GM10847 (cell line): ENCODE data around the gene KRTCAP3.

Experiments
- POLR2A ChIP-seq: IDR thresholded peaks from 2 replicates; pipeline ENCODE4 v1.6.1; 2011; ENCODE audit not compliant: insufficient read length; ENCODE audit errors: extremely low read depth

Gene KRTCAP3

DNA sequence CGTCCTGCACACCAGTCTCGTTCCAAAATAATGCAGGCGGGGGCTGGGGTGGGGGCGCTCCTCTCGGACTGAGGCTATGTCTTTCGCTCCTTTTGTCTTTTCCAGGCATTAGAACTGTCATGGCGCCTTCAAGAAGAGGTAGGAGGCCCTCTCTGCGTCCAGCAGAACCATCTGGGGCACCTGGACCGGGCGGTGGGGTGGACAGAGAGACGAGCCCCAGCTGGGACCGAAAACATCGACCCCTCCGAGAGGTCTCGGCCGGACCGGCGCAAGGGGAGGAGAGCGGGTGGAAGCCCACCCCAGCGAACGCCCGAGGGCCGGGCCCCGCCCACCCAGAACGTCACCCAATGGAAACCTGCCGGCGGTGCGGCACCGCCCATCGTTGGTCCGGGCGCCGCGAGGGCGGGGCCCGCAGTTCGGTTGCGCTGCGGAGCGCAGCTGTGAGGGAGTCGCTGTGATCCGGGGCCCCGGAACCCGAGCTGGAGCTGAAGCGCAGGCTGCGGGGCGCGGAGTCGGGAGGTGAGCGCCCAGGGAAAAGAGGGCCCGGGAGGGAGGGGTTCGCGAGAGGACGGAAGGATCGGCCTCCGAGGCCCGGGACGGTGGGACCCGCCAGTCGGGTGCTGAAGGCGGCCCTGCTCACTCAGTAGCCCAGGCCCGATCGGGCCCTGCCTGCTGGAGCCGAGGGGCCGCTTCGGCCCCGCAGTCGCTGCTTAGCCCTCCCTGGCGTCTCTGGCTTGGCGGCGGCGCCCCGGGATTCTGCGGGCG lies 13.8 kb upstream of the KRTCAP3 start, which contains the start of gene NRBP1:
Gene NRBP1, plus strand, starts transcription at position 419 of the 765 bp plus-strand sequence. CDS start 4,643 bp downstream, outside the sequence.
- TF ChIP-seq POLR2A, result peak; percentile 89

DNA sequence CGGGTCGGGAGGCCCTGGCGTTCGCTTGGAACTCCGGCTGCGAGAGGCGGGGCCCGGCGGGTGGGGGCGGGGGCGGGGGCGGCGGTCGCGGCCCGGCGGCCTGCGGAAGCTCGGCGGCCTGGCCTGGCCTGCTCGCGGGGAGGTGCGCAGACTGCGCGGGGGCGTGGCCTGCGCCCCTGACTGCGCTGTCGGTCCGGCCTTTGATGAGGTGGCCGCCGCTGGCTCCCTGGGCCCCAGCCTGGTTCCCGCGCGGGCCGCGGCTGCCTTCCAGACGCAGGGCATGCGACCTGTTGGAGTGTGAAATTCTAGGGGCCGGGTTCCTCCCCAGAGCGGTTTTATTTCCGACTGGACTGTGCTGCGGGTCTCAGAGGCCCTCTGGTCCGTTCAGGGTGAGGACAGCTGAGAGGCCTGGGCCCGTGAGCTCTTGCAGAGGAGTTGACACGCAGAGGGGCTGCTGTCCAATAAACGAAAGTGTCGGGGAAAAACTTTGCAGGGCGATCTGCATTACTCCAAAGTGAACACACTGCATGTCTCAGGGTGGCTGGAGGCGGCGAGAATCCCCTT lies 13.1 kb upstream of the KRTCAP3 start:
- peak; percentile 77 for TF ChIP-seq POLR2A

DNA sequence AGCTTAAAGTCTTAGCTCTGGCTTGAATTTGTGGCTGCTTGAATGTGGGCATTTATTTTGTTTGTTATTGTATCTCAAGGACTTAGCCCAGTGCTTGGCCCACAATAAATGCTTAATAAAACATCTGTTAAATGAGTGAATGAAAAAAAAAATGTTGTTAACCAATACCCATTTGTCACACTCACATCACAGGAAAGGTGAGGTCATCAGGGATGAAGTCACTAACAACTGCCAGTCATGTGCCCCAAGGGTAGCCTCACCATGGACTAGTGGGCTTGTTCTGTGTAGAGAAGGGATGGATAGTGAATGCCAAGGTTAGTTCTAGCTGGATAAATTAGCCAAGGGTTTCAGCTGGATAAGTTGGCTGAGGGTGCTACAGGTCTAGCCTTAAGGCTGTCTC lies 10.8 kb upstream of the KRTCAP3 start:
- TF ChIP-seq POLR2A, result no peak

DNA sequence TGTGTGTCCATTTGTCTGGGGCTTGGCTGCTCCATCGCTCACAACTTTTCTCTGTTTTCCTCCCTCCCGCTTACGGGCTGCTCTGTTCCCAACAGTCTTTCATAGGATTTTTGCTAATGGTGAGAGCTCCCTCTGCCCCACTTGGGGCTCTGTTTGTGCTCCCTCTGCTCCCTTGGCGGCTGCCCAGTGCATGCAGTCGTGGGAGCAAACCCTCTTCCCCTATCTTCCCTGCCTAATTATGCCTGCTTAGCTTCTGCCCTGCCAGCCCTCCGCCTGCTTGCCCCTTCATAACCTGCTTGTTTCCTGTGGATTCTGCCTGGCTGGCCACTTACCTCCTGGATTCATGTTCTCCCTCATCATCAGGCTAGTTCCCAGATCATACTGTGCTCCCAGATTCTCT lies 6.6 kb upstream of the KRTCAP3 start:
- TF ChIP-seq POLR2A, result no peak

DNA sequence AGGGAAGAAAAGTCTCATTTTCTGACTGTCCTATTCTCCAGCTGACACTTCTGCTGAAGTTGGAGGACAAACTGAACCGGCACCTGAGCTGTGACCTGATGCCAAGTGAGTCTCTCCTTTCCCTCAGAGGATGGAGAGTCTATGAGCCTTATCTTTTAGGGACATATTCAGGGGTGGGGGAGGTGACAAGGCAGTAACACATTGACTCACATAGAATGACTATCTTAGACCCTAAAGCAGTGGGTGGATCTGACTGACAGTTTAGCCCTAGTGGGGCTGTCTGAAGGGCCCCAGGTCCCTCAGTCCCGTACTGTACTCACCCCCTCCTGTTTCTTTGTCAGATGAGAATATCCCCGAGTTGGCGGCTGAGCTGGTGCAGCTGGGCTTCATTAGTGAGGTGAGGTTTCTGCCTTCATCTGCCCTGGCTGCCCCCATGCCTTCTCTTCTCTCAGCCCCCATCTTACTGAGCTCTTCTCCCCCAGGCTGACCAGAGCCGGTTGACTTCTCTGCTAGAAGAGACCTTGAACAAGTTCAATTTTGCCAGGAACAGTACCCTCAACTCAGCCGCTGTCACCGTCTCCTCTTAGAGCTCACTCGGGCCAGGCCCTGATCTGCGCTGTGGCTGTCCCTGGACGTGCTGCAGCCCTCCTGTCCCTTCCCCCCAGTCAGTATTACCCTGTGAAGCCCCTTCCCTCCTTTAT lies 805 bp upstream of the KRTCAP3 start:
- TF ChIP-seq POLR2A, result no peak

DNA sequence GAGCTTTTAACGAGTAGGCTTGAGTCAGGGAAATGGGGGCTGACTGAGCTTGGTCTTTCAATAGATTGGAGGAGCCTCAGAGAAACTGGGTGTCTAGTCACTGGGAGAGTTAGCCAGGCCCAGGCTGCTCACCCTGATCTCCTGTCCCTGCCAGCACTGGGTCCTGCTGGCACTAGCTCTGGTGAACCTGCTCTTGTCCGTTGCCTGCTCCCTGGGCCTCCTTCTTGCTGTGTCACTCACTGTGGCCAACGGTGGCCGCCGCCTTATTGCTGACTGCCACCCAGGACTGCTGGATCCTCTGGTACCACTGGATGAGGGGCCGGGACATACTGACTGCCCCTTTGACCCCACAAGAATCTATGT lies 720 bp downstream of the KRTCAP3 start:
- TF ChIP-seq POLR2A, result no peak

DNA sequence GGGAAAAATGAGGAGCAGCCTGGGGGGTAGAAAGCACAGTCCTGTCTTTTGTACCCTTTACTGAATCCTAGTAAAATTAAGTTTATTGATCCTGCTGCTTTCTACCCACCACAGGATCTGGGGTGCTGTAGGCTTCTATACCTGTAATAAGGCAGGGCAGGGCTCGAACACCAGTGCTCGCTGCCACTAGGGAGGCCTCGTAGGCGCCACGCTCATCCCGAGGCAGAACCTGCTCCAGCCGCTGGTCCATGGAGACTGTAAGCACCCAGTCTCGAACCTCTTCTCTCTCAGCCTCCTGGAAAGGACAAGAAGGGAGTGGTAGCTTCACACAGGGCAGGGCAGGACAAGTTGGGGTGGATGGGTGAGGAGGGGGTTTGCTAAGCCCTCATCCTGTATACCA lies 3.0 kb downstream of the KRTCAP3 start:
- no peak for TF ChIP-seq POLR2A

DNA sequence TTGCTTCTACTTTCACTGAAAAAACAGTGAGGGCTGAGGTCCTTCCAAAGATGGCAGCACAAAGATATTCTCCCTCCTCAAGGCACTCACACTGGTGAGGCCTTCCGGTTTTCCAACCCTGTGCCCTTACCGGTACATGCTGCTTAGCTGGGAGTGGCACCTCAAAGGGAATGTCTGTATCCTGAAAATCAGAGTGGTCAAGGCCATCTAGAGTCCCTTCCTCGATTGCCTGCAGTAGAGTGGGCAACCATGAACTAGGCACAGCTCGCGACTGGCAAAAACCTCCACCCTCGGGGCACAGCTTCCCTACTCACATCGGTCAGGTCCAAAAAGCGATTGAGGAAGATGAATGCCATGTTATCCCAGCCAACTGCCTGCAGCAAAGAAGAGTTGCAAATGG lies 3.4 kb downstream of the KRTCAP3 start:
- TF ChIP-seq POLR2A, result no peak

DNA sequence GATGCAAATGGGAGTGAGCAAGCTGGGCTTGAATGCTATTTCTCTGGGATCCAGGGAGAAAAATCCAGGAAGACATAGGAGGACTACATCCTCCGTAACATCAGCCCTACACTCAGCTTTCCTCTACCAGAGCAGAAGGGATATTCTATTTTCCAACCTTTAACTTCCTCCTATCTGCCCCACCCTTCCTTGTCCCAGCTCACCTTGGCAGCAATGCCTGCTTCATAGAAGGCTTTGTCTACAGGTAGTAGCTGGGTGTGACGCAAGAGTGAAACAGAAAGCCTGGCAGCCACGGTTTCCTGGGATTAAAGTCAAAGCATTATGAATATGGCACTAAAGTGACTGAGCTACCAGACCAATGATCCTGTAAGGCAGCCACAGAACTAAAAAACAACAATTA lies 3.9 kb downstream of the KRTCAP3 start:
- TF ChIP-seq POLR2A, result no peak

DNA sequence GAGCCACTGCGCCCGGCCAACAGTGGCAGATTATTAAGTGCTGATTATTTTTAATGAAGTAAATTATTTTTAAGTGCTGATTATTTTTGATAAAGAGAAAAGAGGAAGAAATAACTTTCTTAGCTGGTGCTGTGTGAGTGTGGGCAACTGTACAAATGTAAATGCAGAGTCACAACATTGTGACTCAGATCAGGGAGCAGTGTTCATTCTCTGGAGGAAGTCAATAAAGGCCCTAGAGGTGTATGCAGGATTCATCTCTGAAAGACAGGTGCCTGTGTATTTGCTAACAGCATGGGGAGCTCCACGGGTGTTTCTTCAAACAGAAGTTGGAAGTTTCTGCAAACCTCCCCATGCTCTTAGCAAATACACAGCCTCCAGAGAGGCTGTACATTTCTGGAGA lies 6.2 kb downstream of the KRTCAP3 start:
- TF ChIP-seq POLR2A, result no peak

DNA sequence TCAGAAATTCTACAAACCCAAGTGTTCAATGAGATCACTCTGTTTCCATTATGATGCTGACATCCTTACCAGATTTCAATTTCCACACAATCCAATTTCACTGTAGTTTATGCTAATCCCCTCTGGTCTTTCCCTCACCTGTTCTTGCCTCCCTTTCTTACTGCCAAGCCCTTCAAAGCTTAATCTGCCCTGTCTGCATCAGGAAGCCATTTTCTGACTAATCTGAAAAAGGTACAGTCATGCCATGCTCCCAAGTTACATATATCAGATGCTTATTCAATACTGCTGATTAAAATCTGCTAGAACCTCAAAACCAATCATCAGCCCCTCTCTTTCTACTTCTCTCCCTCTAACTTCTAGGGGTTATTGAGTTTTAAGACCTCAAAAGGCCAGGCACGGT lies 8.9 kb downstream of the KRTCAP3 start:
- TF ChIP-seq POLR2A, result no peak

DNA sequence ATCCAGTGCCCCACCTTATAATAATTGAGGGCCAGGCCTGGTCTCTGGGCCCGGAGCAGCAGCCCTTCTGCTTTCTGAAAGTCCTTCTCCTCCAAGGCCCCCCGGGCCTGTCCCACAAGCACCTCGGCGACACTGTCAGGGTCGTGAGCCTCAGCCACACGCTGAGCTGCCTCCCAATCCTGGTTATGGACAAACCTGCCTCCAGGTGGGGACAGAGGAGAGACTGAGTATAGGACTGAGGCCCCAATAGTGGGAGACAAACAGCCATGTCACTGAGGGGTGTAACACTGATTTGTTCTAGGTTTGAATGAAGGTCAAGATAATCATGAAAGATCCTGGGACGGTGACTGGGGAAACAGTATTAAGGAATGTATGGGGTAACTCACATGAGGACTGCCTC lies 11.8 kb downstream of the KRTCAP3 start:
- TF ChIP-seq POLR2A, result no peak

DNA sequence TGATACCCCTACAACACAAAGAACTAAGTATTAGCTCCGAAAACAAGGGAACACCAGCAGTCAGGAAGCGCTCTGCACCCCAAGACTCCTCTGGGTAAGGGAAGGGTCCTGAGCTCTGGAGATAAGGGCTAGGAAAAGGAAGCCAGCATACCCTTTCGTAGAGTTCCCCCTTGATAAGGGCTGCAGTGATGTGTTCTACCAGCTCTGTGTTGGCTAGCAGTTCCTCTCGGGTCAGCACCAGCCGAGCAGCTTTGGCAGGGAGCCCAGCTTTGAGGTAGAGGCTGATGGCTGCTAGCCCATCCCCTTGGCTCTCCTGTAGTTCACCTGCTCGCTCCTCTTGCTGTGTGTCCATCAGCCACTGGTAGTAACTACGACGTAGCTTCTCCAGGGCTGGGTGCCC lies 18.9 kb downstream of the KRTCAP3 start:
- TF ChIP-seq POLR2A, result no peak

DNA sequence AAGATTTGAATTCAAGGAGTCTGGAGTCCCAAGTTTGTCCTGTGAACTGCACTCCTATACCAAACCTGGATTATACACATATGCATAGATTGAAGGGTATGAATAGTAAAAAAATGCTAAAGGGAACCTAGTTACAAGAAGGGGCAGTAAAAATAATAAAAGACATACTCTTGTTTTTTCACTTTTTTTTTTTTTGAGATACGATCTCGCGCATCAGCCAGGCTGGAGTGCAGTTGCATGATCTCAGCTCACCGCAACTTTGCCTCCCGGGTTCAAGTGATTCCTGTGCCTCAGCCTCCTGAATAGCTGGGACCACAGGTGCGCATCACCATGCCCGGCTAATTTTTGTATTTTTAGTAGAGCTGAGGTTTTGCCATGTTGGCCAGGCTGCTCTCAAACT lies 22.3 kb downstream of the KRTCAP3 start:
- no peak for TF ChIP-seq POLR2A

DNA sequence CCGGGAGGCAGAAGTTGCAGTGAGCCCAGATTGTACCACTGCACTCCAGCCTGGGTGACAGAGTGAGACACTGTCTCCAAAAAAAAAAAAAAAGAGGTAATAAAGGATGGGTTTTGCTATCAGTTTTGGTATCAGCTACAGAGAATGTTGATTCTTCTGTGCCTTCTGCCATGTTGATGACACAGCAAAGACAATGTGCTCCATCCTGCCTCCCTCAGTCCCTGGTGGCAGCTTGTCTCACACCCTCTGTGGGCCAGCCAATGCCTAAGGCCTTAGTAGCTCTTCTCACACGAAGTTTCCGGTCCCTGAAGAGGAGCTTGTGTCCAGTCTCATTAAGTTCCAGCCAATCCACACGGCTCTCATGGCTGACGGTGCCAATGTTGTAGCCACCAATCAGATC lies 29.8 kb downstream of the KRTCAP3 start:
- no peak for TF ChIP-seq POLR2A

DNA sequence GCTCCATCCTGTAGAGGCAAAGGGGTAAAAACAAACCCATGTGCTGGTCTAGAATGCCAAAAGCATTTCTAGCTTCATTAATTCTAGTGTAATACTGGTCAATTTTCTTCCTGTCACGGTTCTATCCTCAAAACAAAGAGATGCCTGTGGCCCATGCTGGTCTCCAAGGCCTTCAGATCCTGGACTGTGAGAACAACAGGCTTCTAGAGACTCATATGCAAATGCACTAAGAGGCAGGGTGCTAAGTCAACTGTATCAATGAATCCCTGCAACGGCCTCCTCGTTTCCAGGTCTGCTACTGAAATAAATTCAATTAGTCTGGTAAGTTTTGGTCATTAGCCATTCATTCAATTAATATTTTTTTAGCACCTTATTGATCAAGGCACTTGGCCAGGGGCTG lies 43.3 kb downstream of the KRTCAP3 start:
- TF ChIP-seq POLR2A, result no peak

DNA sequence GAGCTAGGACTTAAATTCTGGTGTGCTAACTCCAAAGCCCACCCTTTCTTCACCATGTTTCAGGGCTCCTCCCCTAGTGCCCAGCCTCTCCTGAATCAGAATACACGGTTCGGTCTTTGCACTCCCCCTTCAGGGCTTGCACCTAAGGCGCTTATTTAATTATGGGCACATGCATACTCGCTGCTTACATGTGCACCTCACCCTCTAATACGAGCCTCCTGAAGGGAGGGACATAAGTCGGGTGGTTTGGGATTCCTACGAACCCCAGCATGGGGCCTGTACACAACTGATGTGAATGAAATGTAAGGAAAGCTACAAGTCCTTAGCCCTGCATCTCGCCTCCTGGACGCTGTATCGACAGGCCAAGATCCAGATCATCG lies 46.9 kb downstream of the KRTCAP3 start:
- TF ChIP-seq POLR2A, result no peak
